GM18909 (cell line): ENCODE data around the gene ITLN2.
"Not testable (repeated sequence)": the region's sequence is repeated elsewhere in the genome, so short reads cannot be mapped to it uniquely, and the experiment has no call there.

Source experiments
- ATAC-seq: cut with Tn5 transposase; IDR thresholded peaks from one replicate; pipeline ENCODE4 v1.9.1; 2021; ENCODE audit warnings: mild to moderate bottlenecking; ENCODE audit not compliant: unreplicated experiment, poor library complexity

The ITLN2 gene

DNA sequence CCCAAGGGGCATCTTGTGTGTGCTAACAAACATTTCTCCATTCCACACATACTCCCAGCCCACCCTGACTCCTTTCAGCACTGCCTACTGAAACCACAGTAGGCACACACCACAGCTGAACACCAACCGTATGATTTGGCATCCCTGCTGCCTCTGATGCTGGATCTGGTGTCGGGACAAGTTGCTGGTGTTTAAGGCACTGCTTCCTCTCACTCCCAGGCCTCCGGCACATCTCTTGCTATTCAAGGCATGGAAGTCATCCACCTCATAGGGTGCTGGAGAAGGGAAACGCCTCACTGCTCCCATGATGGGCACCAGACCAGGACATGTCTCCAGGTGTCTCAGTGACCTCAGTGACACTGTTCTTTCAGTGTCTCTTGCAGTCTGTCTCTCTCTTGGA, 2.4 kb upstream of the ITLN2 start:
- ATAC-seq, result no peak

DNA sequence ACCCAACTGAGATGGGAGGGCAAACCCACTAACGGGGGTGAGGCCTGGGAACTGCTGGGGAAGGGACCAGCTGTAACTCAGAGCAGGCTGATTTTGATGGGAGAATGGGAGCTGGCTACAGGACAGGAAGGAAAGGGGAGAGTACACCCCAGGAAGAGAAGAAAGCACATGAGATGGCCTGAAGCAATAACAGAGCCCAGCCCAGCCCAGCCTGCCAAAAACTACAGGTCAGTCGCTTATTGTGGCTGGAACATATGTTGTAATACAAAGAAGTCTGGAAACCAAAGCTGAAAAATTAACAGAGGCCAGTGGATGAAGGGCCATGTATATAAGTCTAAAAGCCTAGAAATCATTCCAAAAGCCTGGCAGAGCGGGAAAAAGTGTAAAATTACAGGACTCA, 1.6 kb downstream of the ITLN2 start:
- no peak for ATAC-seq

DNA sequence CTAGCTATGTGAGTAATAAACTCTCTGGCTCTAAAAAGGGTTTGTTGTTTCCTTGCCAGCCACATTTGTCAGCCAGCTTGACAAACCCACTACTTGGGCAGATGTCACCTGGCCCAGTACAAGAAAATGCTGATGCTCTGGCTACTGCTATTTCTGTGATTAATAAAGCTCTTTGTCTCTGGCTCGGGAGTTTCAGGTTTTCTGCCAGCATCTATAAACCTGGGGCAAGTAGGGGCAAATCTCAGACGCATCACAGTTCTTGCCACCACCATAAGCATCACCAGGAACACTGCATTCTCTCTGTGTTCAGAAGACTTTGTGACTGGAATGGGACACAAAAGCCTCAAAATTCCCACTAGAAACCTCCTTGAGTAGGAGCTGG, 2.5 kb downstream of the ITLN2 start:
- no peak for ATAC-seq

DNA sequence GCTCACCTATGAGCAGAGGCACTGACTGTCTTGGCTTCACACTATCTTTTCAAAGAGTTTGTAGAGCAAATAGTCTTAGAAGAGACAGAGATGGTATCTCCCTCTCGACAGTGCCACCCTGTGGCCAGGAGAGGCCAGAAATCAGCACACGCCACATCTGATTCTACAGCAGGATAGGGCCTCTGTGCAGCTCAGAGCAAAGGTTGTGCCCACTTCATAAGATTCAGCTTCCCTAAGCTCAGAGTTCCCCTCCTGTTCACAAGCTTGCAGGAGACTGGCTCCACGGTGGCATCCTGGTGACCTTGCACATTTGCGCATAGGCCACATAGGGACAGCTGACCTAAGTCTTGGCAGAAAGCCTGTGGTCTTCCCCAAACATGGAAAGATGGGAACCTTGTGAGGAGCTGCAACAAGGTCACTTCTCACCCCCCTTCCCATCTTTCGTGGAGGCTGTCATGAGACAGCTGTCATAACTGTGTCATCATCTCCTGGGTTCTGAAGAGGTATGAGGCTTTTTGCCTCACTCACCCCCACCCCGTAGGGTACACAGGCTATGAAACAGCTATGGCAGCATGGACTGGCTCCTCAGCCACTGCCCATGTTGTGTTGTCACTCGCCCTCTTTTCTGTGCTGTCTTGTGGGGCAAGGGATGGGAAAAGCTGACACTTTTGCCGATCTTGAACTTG, 3.0 kb downstream of the ITLN2 start:
- peak; percentile 65 for ATAC-seq

DNA sequence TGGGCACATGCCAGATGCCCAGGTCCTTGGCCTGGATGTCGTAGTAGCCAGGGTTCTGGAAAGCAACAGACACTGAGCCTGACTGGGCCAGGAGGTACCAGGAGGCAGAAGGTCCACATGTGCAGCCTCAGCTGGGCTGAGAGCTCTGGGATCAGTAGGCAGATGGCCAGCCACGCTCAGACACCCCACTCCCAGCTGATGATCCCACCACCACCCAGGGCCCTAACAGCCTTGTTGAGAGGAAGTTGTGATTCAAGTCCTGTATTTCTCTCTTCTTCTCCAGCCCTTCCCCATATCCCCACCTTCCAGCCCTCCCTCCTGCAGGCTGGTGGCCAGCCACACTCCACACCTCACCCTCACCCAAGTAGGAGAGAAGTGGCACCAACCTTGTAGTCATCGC, 4.0 kb downstream of the ITLN2 start:
- ATAC-seq, result no peak

DNA sequence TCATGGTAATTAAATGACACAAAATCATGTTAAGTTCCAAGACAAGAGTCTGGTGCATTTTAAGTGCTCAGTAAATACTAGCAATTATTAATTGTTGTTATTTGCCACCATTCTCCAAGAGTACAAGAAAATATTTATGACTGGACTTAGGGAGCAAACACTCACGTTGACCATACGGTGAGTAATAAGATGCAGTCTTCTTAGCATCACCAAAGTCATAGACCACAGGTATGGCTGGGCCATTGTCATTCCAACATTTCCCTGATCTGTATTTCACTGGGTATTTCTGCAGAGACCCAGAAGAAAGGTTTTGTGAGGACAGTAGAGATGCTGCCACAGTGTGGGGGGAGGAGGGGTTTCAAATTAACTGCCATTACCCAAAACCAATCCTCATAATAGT, 4.7 kb downstream of the ITLN2 start:
- no peak for ATAC-seq

DNA sequence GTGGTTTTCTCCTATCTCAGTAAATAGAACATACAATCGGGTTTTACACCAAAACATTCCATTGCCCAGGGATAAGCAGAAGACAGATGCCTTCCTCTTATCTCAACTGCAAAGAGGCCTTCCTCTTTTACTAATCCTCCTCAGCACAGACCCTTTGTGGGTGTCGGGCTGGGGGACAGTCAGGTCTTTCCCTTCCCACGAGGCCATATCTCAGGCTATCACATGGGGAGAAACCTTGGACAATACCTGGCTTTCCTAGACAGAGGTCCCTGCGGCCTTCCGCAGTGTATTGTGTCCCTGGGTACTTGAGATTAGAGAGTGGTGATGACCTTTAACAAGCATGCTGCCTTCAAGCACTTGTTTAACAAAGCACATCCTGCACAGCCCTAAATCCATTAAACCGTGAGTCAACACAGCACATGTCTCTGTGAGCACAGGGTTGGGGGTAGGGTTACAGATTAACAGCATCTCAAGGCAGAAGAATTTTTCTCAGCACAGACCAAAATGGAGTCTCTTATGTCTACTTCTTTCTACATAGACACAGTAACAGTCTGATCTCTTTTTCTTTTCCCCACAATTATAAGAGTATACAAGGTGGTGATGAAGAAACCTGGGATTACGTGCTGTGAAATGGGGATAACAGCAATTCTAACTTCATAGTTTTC, 5.3 kb downstream of the ITLN2 start:
- not testable (repeated sequence) for ATAC-seq

DNA sequence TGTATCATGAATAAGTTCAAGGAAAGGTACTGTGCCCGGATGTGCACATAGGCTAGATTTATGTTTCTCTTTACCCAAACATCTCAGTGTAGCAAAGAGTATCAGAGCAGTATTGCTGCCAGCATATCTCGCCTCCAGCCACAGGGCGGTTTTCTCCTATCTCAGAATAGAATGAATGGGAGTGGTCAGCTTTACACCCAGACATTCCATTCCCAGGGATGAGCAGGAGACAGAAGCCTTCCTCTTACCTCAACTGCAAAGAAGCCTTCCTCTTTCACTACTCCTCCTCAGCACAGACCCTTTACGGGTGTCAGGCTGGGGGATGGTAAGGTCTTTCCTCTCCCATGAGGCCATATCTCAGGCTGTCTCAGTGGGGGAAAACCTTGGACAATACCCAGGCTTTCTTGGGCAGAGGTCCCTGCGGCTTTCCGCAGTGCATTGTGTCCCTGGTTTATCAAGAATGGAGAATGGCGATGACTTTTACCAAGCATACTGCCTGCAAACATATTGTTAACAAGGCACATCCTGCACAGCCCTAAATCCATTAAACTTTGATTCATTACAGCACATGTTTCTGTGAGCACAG, 7.3 kb downstream of the ITLN2 start:
- not testable (repeated sequence) for ATAC-seq

DNA sequence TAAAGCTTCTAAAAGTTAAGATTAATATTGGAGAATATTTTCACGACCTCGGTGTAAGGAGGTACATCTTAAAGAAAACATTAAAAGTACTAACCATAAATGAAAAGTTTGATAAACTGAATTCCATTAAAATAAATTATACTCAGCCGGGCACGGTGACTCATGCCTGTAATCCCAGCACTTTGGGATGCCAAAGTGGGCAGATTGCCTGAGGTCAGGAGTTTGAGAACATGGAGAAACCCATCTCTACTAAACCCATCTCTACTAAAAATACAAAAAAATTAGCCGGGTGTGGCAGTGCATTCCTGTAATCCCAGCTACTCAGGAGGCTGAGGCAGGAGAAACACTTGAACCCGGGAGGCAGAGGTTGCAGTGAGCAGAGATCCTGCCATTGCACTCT, 8.7 kb downstream of the ITLN2 start:
- not testable (repeated sequence) for ATAC-seq

DNA sequence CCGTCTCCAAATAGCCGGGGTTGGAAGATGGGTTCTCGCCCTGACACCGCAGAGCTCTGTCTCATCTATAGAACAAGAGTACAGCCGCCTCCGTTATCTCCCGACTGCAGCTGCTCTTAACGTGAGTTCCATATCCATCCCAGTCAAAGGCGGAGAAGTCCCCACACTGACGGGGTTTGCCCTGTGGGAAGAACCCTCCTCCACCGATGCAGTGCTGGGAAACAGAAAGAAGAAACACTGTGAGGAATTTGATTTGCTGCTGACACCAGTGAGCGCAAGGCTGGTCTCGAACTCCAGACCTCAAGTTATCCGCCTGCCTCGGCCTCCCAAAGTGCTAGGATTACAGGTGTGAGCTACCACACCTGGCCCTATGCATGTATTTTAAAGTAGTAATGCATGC, 9.5 kb downstream of the ITLN2 start:
- no peak for ATAC-seq

DNA sequence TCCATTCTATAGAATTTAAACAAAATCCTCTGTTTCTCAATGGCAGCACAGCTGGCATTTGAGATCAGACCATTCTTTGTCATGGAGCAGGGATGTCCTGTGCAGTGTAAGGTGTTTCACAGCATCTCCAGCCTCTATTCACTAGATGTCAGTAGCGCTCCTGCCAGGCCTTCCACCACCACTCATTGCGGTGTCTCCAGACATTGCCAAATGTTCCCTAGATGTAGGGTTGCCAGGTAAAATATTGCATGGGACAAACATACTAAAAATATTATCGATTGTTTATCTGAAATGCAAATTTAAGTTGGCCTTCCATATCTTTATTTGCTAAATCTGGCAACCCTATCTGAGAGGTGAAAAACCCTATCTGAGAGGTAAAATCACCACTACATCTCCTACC, 11.7 kb downstream of the ITLN2 start:
- ATAC-seq, result no peak

DNA sequence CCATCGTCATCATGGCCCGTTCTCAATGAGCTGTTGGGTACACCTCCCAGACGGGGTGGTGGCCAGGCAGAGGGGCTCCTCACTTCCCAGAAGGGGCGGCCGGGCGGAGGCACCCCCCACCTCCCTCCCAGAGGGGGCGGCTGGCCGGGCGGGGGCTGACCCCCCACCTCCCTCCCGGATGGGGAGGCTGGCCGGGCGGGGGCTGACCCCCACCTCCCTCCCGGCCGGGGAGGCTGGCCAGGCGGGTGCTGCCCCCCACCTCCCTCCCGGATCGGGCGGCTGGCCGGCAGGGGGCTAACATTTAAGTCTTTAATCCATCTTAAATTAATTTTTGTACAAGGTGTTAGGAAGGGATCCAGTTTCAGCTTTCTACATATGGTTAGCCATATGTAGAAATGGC, 17.9 kb downstream of the ITLN2 start:
- not testable (repeated sequence) for ATAC-seq

DNA sequence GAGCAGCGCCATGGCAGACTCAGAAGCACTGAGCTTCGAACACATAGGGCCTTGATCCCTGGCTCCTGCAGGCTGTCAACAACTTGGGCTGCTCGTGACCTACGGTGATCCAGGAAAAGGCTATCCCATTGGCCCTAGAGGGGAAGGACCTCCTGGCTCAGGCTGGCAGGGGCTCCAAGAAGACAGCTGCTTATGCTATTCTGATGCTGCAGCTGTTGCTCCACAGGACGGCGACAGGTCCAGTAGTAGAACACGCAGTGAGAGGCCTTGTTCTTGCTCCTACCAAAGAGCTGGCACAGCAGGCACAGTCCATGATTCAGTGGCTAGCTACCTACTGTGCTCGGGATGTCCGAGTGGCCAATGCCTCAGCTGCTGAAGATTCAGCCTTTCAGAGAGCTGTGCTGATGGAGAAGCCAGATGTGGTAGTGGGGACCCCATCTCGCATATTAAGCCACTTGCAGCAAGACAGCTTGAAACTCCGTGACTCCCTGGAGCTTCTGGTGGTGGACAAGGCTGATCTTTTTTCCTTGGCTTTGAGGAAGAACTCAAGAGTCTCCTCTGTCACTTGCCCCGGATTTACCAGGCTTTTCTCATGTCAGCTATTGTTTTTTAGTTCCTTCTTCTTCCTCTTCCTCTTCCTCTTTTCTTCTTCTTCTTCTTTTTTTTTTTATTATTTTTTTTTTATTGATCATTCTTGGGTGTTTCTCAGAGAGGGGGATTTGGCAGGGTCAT, 18.9 kb downstream of the ITLN2 start:
- no peak for ATAC-seq

DNA sequence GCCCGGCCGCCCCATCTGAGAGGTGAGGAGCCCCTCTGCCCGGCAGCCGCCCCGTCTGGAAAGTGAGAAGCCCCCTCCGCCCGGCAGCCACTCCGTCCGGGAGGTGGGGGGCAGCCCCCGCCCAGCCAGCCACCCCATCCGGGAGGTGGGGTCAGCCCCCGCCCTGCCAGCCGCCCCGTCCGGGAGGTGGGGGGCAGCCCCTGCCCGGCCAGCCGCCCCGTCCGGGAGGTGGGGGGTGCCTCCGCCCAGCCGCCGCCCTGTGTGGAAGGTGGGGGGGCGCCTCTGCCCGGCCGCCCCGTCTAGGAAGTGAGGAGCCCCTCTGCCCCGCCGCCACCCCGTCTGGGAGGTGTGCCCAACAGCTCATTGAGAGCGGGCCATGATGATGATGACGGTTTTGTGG, 21.3 kb downstream of the ITLN2 start:
- not testable (repeated sequence) for ATAC-seq

DNA sequence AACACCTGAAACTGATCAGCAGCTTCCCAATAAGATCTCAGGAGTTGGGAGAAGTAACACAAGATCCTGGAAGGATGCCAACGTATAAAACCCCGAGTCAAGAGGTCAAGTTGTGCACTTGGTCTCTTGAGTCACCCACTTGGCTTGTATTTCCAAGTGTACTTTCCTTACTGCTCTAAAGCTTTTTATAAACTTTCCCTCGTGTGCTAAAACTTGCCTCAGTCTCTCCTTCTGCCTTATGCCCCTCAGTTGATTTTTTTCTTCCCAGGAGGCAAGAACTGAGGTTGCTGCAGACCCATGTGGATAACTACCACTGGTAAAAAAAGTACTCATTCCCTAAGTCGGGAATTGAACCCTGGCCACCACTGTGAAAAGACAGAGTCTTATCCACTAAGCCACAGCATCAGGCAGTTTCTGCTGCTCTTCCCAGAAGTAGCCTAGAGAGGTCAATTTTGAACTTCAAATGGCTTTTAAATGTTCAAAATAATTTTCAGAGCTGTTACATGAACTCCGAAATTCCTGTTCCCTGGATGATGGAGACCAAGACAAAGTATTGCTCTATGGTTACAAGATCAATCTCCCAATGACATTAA, 28.9 kb downstream of the ITLN2 start:
- no peak for ATAC-seq

DNA sequence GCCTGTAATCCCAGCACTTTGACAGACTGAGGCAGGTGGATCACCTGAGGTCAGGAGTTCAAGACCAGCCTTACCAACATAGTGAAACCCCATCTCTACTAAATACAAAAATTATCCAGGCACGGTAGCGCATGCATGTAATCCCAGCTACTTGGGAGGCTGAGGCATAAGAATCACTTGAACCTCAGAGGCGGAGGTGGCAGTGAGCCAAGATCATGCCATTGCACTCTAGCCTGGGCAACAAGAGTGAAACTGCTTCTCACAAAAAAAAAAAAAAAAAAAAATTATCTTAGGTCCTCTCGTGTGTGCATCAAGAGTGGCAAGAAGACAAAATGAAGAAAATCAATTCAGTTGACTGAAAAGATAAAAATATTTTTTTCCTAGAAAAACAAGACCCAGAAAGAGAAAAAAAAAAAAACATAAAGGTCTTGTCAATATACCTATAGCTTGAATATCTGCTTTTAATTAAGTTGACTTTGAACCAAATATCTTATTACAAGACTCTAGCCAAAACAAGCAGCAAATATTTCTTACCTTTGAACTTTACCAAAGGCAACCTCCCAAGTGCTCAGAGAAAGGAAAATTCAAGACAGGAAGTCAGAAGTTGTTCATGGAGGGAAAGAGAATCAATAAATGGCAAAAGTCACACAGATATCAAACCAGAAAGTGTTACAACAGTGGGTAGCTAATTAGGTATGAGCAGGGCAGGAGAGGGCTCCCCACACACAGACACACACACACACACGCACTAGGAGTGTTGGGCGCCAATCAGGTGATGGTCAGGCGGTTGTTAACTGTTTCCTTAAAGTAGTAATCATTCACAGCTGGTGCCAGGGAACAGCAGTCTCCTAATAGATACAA, 29.6 kb downstream of the ITLN2 start:
- no peak for ATAC-seq

DNA sequence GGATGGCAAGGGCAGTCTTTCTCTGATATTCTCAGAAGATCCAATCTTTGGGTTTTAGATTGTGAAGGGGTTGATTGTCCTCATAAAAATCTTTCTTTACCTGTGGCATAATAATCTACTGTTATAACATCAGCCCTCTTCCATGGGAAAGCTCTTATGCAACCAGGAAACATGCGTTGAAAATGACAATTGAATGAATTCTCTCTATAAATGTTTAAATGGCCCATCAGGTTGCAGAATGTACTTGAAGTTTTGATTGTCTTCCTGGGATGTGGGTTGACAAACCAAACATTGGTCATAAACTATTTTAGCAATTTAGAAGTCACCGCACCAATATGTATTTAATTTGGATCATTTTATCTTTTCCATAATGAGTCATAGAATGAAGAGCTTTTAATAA, 37.9 kb downstream of the ITLN2 start:
- no peak for ATAC-seq

DNA sequence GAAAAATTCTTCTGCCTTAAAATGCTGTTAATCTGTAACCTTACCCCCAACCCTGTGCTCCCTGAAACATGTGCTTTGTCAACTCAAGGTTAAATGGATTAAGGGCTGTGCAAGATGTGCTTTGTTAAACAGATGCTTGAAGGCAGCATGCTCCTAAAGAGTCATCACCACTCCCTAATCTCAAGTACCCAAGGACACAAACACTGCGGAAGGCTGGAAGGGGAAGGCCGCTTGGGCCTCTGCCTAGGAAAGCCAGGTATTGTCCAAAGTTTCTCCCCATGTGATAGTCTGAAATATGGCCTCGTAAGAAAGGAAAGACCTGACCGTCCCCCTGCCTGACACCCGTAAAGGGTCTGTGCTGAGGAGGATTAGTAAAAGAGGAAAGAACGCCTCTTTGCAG, 41.4 kb downstream of the ITLN2 start:
- not testable (repeated sequence) for ATAC-seq

DNA sequence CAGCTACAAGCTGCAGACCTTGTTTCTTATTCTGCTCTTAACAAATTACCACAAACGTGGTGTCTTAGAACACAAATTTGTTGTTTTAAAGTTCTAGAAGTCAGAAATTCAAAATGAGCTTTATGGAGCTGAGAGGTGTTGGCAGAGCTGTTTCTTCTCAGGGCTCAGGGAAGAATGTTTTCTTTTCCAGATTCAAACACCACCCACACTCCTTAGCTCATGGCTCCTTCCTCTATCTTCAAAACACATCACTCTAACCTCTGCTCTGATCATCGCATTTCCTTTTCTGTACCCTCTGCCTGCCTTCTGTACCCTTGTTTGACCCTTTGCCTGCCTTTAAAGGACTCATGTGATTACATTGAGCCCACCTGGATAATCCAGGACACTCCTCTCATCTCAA, 42.7 kb downstream of the ITLN2 start:
- ATAC-seq, result no peak

DNA sequence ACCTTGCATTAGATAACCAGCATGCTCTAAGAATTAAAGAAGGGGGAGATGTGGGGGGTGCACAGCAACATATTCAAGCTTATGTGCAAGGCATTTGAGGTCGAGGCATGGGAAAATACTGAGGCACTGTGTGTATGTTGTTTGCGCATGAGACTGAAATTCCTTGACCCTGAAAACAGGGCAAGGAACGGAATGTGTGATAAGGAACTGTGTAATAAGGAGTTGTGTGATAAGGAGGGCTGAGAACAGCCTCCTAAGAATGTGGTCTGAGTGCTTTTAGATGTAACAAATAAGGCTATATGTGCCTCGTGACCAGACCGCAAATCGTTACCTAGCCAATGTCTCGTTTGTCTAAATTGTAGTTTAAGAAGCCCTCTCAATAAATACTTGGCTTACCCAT, 43.2 kb downstream of the ITLN2 start:
- no peak for ATAC-seq
